OCI-LY1 (cell line): ENCODE results near the gene TRMT61A.

Source experiments
- H2AFZ ChIP-seq: fragments of 200-600 bp; sonication (generic), shearing (Covaris generic); 2 replicates; pipeline ENCODE4 v1.6.0; 2014; ENCODE audit warnings: antibody characterized with exemption, mild to moderate bottlenecking, low read length
- H3F3A ChIP-seq: fragments of 200-600 bp; sonication (generic), shearing (Covaris generic); 2 replicates; pipeline ENCODE4 v1.6.0; 2014; ENCODE audit warnings: mild to moderate bottlenecking, antibody characterized with exemption, low read length, moderate library complexity; ENCODE audit not compliant: insufficient read depth
- H3K27ac ChIP-seq: fragments of 200-600 bp; sonication (generic); 2 replicates; pipeline ENCODE4 v1.5.1; 2014; ENCODE audit warnings: low read length, mixed run types, mild to moderate bottlenecking, low read depth; ENCODE audit not compliant: poor library complexity, severe bottlenecking
- H3K27me3 ChIP-seq: fragments of 200-600 bp; sonication (generic); 2 replicates; pipeline ENCODE4 v1.6.0; 2014; ENCODE audit warnings: antibody characterized with exemption, mild to moderate bottlenecking, low read length, moderate library complexity; ENCODE audit not compliant: insufficient read depth
- H3K36me3 ChIP-seq: fragments of 200-600 bp; sonication (generic); 2 replicates; pipeline ENCODE4 v1.6.1; 2014; ENCODE audit warnings: mild to moderate bottlenecking, antibody characterized with exemption, low read length, moderate library complexity, mixed read lengths; ENCODE audit not compliant: insufficient read depth
- H3K4me1 ChIP-seq: fragments of 200-600 bp; sonication (generic); 2 replicates; pipeline ENCODE4 v1.5.1; 2014; ENCODE audit warnings: mild to moderate bottlenecking, low read length, moderate library complexity; ENCODE audit not compliant: insufficient read depth, severe bottlenecking
- H3K4me2 ChIP-seq: fragments of 200-600 bp; sonication (generic), shearing (Covaris generic); 2 replicates; pipeline ENCODE4 v1.6.1; 2014; ENCODE audit warnings: low read length
- H3K4me3 ChIP-seq: fragments of 200-600 bp; sonication (generic); 2 replicates; pipeline ENCODE4 v1.5.1; 2014; ENCODE audit warnings: low read length, low read depth, mild to moderate bottlenecking, mixed read lengths; ENCODE audit not compliant: poor library complexity, severe bottlenecking
- H3K79me2 ChIP-seq: fragments of 200-600 bp; shearing (Covaris generic); 2 replicates; pipeline ENCODE4 v1.6.1; 2016; ENCODE audit warnings: mixed run types, low read length, mixed read lengths; ENCODE audit not compliant: insufficient read depth
- H3K9ac ChIP-seq: fragments of 200-600 bp; sonication (generic), shearing (Covaris generic); 2 replicates; pipeline ENCODE4 v1.6.1; 2014; ENCODE audit warnings: mild to moderate bottlenecking, low read length, mixed read lengths
- H3K9me2 ChIP-seq: fragments of 200-600 bp; sonication (generic), shearing (Covaris generic); 2 replicates; pipeline ENCODE4 v1.6.1; 2014; ENCODE audit warnings: low read depth, mild to moderate bottlenecking, low read length, mixed read lengths
- H3K9me3 ChIP-seq: fragments of 200-600 bp; shearing (Covaris generic); 2 replicates; pipeline ENCODE4 v1.6.1; 2014; ENCODE audit warnings: low read length, mixed read lengths
- H4K20me1 ChIP-seq: fragments of 200-600 bp; sonication (generic), shearing (Covaris generic); 2 replicates; pipeline ENCODE4 v1.6.0; 2016; ENCODE audit warnings: mild to moderate bottlenecking, low read length; ENCODE audit not compliant: insufficient read depth
- CTCF ChIP-seq: fragments of 200-600 bp; sonication (generic), shearing (Covaris generic); IDR thresholded peaks from 2 replicates; pipeline ENCODE4 v1.5.1; 2017; ENCODE audit warnings: mild to moderate bottlenecking, antibody characterized with exemption, low read length, moderate library complexity, mixed read lengths
- EZH2 ChIP-seq: fragments of 200-600 bp; sonication (generic), shearing (Covaris generic); IDR thresholded peaks from 2 replicates; pipeline ENCODE4 v1.8.0; 2017; ENCODE audit warnings: borderline replicate concordance, mixed run types, mild to moderate bottlenecking, antibody characterized with exemption, low read length, moderate library complexity, mixed read lengths

Gene TRMT61A

GRCh38 chr14:103519837-103520212 is 9.2 kb upstream of the TRMT61A start:
- TF ChIP-seq CTCF (no peak), EZH2 (no peak)
- Histone ChIP-seq H3K9me3 (no peaks in the 10 kb centered on the region), H3K27me3 (no peaks in the 10 kb centered on the region), H3F3A (no peaks in the 10 kb centered on the region), H3K4me2 (no peak overlapping the region; the same call in 1 of the 2 replicates), H2AFZ (no peak overlapping the region), H3K27ac (no peak overlapping the region), H3K9ac (no peak overlapping the region), H3K79me2 (no peaks in the 10 kb centered on the region), H3K36me3 (no peaks in the 10 kb centered on the region), H4K20me1 (no peaks in the 10 kb centered on the region), H3K9me2 (no peaks in the 10 kb centered on the region), H3K4me1 (peaks cover 21% of the 10 kb centered on the region), H3K4me3 (no peak overlapping the region)

DNA sequence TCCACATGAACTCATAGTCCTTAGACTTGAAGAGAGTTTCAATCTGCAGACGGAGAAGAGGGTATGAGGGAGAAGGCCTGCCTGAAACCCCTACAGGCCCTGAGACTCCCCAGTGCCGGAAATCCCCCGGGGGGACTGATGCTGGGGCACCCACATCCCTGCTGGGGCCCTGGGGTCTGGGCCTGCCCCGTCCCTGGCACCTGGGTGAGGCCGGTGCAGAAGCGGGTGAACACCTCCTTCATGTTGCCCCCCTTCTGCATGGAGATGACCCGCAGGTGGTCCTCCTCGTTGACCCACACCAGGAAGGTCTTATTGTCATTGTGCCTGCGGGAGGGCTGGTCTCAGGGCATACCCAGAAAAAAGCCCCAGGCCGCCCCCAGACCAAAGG is 8.7 kb upstream of the TRMT61A start:
- no peak overlapping the region for H3K27ac ChIP-seq
- no peaks in the 10 kb centered on the region for H3K36me3 ChIP-seq
- H3K4me2 ChIP-seq, result peak overlapping the region; percentile 63
- peak overlapping the region; percentile 55 for H3K4me3 ChIP-seq
- no peaks in the 10 kb centered on the region for H3K79me2 ChIP-seq
- H2AFZ ChIP-seq, result no peak overlapping the region
- no peak for TF ChIP-seq EZH2
- no peak for TF ChIP-seq CTCF
- H3K9me2 ChIP-seq, result no peaks in the 10 kb centered on the region
- H3K4me1 ChIP-seq, result peaks cover 21% of the 10 kb centered on the region
- no peaks in the 10 kb centered on the region for H3F3A ChIP-seq
- H3K9me3 ChIP-seq, result no peaks in the 10 kb centered on the region
- H3K9ac ChIP-seq, result no peak overlapping the region; the same call in 1 of the 2 replicates
- no peaks in the 10 kb centered on the region for H3K27me3 ChIP-seq
- H4K20me1 ChIP-seq, result no peaks in the 10 kb centered on the region

DNA sequence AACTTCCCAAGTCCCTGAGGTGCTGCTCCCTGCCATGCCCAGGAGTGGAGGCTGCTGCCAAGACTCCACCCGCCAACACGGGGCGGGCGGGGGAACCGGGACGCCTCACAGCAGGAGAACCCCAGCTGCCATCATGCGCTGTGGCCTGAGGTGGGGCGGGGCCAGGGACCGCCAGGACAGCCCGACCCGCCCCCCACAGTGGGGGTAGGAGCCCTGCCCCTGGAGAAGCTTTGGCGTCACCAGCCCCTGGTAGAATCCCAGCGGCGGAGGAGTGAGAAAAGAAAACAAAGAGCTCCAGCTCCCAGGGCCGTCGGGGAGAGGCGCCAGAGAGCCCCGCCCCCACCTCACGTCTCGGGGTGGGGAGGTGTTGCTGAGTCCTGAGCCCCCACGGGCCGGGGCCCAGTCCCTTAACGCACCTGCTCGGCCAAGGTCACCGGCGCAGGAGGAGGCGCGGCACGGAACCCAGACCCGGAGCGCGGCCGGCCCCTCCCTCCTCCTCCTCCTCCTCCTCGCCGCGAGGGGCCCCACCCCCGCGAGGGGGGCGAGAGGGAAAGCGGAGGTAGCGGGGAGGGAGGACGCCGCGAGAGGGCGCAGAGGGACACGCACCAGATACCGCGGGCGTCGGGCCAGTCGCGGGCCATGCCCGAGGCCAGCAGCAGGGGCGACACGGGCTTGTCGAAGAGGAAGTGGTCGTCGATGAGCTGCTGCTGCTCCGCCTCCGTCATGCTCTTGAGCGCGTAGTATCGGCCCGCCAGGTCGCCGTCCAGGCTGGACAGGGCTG is 8.1 kb upstream of the TRMT61A start:
- H3K9me3 ChIP-seq, result no peaks in the 10 kb centered on the region
- H2AFZ ChIP-seq, result no peak overlapping the region
- H3F3A ChIP-seq, result no peaks in the 10 kb centered on the region
- no peaks in the 10 kb centered on the region for H3K9me2 ChIP-seq
- H3K4me3 ChIP-seq, result peak overlapping the region; percentile 55
- H4K20me1 ChIP-seq, result no peaks in the 10 kb centered on the region
- no peak overlapping the region; the same call in 1 of the 2 replicates for H3K9ac ChIP-seq
- H3K4me1 ChIP-seq, result peaks cover 21% of the 10 kb centered on the region
- H3K79me2 ChIP-seq, result no peaks in the 10 kb centered on the region
- no peak overlapping the region for H3K27ac ChIP-seq
- TF ChIP-seq EZH2, result no peak
- TF ChIP-seq CTCF, result peak; percentile 58
- H3K36me3 ChIP-seq, result no peaks in the 10 kb centered on the region
- H3K27me3 ChIP-seq, result no peaks in the 10 kb centered on the region
- H3K4me2 ChIP-seq, result peak overlapping the region; percentile 63
